ENCODE measurements around the gene PARD3B. TPM values are rescaled to one million over a fixed set of nuclear protein-coding genes. Genes with fewer than 3 reads are reported as not detected.

The PARD3B gene
- total and polyA plus RNA-seq, 2 experiments from 2014 or later = 3.5 to 4.4 TPM

DNA sequence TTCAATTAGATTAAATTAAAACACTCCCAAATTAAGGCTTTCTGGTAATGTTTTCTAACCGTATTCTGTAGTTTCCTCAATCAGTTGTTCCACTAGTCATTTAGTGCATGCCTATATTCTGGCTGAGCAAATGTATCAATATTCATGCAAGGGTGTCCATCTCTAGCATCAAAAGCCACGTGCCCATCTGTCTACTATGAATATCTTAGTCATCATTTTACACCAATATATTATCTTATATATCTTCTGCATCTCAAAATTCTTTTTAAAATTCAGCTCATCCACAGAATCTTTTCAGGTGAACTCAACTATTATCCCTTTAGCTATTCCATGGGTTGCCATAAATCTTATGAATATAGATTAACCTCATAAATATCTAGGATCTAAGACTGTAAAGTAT, 488.2 kb downstream of the PARD3B start:
- no peaks in the 10 kb centered on the region for H4K20me1 ChIP-seq (replicated peaks; ENCODE audit: insufficient read depth)
- H3K36me3 Mint-ChIP-seq (ENCODE audit: low read depth) = no peaks in the 10 kb centered on the region
- no peaks in the 10 kb centered on the region for H3K27me3 ChIP-seq (ENCODE audit: insufficient read depth)
- TF ChIP-seq, protein P1, sequence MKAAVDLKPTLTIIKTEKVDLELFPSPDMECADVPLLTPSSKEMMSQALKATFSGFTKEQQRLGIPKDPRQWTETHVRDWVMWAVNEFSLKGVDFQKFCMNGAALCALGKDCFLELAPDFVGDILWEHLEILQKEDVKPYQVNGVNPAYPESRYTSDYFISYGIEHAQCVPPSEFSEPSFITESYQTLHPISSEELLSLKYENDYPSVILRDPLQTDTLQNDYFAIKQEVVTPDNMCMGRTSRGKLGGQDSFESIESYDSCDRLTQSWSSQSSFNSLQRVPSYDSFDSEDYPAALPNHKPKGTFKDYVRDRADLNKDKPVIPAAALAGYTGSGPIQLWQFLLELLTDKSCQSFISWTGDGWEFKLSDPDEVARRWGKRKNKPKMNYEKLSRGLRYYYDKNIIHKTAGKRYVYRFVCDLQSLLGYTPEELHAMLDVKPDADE (IDR thresholded peaks at IDR 0.05) = no peak
- TF ChIP-seq, protein P2, sequence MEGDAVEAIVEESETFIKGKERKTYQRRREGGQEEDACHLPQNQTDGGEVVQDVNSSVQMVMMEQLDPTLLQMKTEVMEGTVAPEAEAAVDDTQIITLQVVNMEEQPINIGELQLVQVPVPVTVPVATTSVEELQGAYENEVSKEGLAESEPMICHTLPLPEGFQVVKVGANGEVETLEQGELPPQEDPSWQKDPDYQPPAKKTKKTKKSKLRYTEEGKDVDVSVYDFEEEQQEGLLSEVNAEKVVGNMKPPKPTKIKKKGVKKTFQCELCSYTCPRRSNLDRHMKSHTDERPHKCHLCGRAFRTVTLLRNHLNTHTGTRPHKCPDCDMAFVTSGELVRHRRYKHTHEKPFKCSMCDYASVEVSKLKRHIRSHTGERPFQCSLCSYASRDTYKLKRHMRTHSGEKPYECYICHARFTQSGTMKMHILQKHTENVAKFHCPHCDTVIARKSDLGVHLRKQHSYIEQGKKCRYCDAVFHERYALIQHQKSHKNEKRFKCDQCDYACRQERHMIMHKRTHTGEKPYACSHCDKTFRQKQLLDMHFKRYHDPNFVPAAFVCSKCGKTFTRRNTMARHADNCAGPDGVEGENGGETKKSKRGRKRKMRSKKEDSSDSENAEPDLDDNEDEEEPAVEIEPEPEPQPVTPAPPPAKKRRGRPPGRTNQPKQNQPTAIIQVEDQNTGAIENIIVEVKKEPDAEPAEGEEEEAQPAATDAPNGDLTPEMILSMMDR (conservative IDR thresholded peaks at IDR 0.05; ENCODE audit: low read depth in 2 of 2) = no peak
- TF ChIP-seq JUNB (IDR thresholded peaks at IDR 0.05; ENCODE audit: unreplicated experiment) (no peak), POLR2AphosphoS5 (IDR thresholded peaks at IDR 0.05; ENCODE audit: low read depth) (no peak), STAT1 (IDR thresholded peaks at IDR 0.05; ENCODE audit: unreplicated experiment) (no peak), EZH2 (IDR thresholded peaks at IDR 0.05; ENCODE audit: low read depth, unreplicated experiment) (no peak), ZNF114 (CRISPR knock-in tag; IDR thresholded peaks at IDR 0.05) (no peak), NANOG (IDR thresholded peaks at IDR 0.05; ENCODE audit: borderline replicate concordance) (no peak), ZNF331 (CRISPR knock-in tag; IDR thresholded peaks at IDR 0.05; ENCODE audit: low read depth) (no peak), EZH2phosphoT487 (IDR thresholded peaks at IDR 0.05; ENCODE audit: unreplicated experiment) (no peak), CREB1 (CRISPR knock-in tag; IDR thresholded peaks at IDR 0.05; ENCODE audit: low read depth) (no peak), REST (IDR thresholded peaks at IDR 0.05; ENCODE audit: unreplicated experiment) (no peak)
- H3K4me1 ChIP-seq (ENCODE audit: insufficient read depth) = no peaks in the 10 kb centered on the region
- no peak overlapping the region for H3K27ac Mint-ChIP-seq
- H3K9me2 ChIP-seq (ENCODE audit: insufficient read depth) = no peaks in the 10 kb centered on the region
- no peak overlapping the region for H3K4me3 Mint-ChIP-seq
- no peak overlapping the region for H3K4me2 ChIP-seq
- no peak for ATAC-seq
- no peak overlapping the region for H2AFZ ChIP-seq
- no peak overlapping the region for H3K4me3 ChIP-seq
- H3K27me3 Mint-ChIP-seq (ENCODE audit: insufficient read depth, low read depth, poor library complexity) = no peaks in the 10 kb centered on the region
- H3K4me1 Mint-ChIP-seq = peaks cover 2% of the 10 kb centered on the region; the same call in 2 of the 3 replicates
- H3K9me3 Mint-ChIP-seq = no peaks in the 10 kb centered on the region
- no peaks in the 10 kb centered on the region for H3K79me2 ChIP-seq (replicated peaks; ENCODE audit: insufficient read depth)
- H3K36me3 ChIP-seq (ENCODE audit: insufficient read depth) = no peaks in the 10 kb centered on the region
- no peak overlapping the region for H3K27ac ChIP-seq (ENCODE audit: low read depth)
- no peak for DNase-seq (ENCODE audit: low spot score)
- no peaks in the 10 kb centered on the region for H3F3A ChIP-seq (replicated peaks; ENCODE audit: low read depth)
